GM12878 (cell line): Measurements from ENCODE around the gene SLC16A10. TPM values are rescaled to one million over a fixed set of nuclear protein-coding genes. Genes with fewer than 3 reads are reported as not detected.

ENCODE experiments used
- ATAC-seq: fragments of 200-7000 bp; cut with Tn5 transposase; 3 replicates; pipeline ENCODE4 v1.9.1; 2020; ENCODE audit warnings: mild to moderate bottlenecking, moderate library complexity
- BruUV-seq: library from RNA; stranded (reverse); fragments of 400-500 nt; replicated peaks from 2 replicates; lab custom pipeline; 2021; lab: Mats Ljungman, UMichigan
- CTCF ChIA-PET: fragments of 300-600 bp; sonication (Branson Sonifier 250); formaldehyde crosslinking; extraction: SDS; loops from one replicate; lab custom pipeline; 2021; ENCODE audit warnings: inconsistent platforms; lab: Yijun Ruan, JAX
- POLR2A ChIA-PET: fragments of 350-600 bp; formaldehyde crosslinking; extraction: SDS; loops from one replicate; lab custom pipeline; 2021; ENCODE audit warnings: inconsistent platforms; lab: Charles Lee
- RAD21 ChIA-PET: fragments of 300-600 bp; sonication (Branson Sonifier 250); formaldehyde crosslinking; loops from one replicate; lab custom pipeline; 2023; ENCODE audit warnings: antibody characterized with exemption; ENCODE audit not compliant: unreplicated experiment; lab: Charles Lee
- SMC1A ChIA-PET: fragments of 300-600 bp; sonication (Branson Sonifier 250); formaldehyde crosslinking; loops from one replicate; lab custom pipeline; 2023; ENCODE audit not compliant: unreplicated experiment, uncharacterized antibody; lab: Charles Lee
- DNase-seq: peaks from one replicate; pipeline ENCODE4 v3.0.0-alpha.2; 2011; ENCODE audit warnings: low read depth, low spot score
- FAIRE-seq: peaks from 3 replicates; lab custom pipeline; 2011; peaks lifted over from hg19 to GRCh38; lab: Jason Lieb, UNC
- H2AFZ ChIP-seq: 2 replicates; pipeline ENCODE4 v1.6.0; 2011; ENCODE audit warnings: low read depth, low read length, control low read depth; ENCODE audit not compliant: control insufficient read depth
- H3K27ac ChIP-seq: 2 replicates; pipeline ENCODE4 v1.5.1; 2011; ENCODE audit warnings: control low read depth; ENCODE audit not compliant: control insufficient read depth, insufficient read depth
- H3K27me3 ChIP-seq, 2 experiments: replicated peaks in 1 of 2; 2 replicates each; pipeline versions ENCODE4 v1.6.0 to v1.6.1; 2011; ENCODE audit warnings: low read length in 1 of 2; ENCODE audit not compliant: control insufficient read depth in 2 of 2, insufficient read depth in 2 of 2
- H3K36me3 ChIP-seq, 2 experiments: 2 replicates each; pipeline ENCODE4 v1.5.1; 2011; ENCODE audit warnings: low read length in 1 of 2; ENCODE audit not compliant: control insufficient read depth in 2 of 2, insufficient read depth in 2 of 2
- H3K4me1 ChIP-seq: 2 replicates; pipeline ENCODE4 v1.6.1; 2011; ENCODE audit warnings: mild to moderate bottlenecking, low read length, moderate library complexity, mixed read lengths; ENCODE audit not compliant: control insufficient read depth, insufficient read depth
- H3K4me2 ChIP-seq: 2 replicates; pipeline ENCODE4 v1.6.0; 2011; ENCODE audit warnings: control low read depth; ENCODE audit not compliant: control insufficient read depth, insufficient read depth
- H3K4me3 ChIP-seq: fragments of 200-600 bp; sonication (generic); 2 replicates; pipeline ENCODE4 v1.5.1; 2016
- H3K79me2 ChIP-seq: 2 replicates; pipeline ENCODE4 v1.6.0; 2011; ENCODE audit warnings: low read length; ENCODE audit not compliant: control insufficient read depth, insufficient read depth
- H3K9ac ChIP-seq: 2 replicates; pipeline ENCODE4 v1.8.0; 2011; ENCODE audit warnings: low read length, control low read depth, mixed read lengths; ENCODE audit not compliant: control insufficient read depth, insufficient read depth
- H3K9me3 ChIP-seq: replicated peaks from 3 replicates; pipeline ENCODE4 v1.5.1; 2011; ENCODE audit warnings: mild to moderate bottlenecking, low read length; ENCODE audit not compliant: control insufficient read depth, insufficient read depth
- H4K20me1 ChIP-seq: 2 replicates; pipeline ENCODE4 v1.6.0; 2011; ENCODE audit not compliant: control insufficient read depth, insufficient read depth
- CEBPB ChIP-seq, 2 experiments: fragments of 150-350 bp in 1 of 2; IDR thresholded peaks; 2 replicates each; pipeline ENCODE4 v1.6.1; 2012 to 2014; ENCODE audit warnings: low read depth in 2 of 2, low read length in 2 of 2, borderline replicate concordance in 1 of 2, inconsistent platforms in 1 of 2
- E4F1 ChIP-seq: fragments of 450-650 bp; IDR thresholded peaks from 2 replicates; pipeline ENCODE4 v1.6.1; 2018; ENCODE audit warnings: borderline replicate concordance, mild to moderate bottlenecking; ENCODE audit not compliant: partially characterized antibody
- EED ChIP-seq: sonication (generic); IDR thresholded peaks from 2 replicates; pipeline ENCODE4 v1.6.1; 2016; ENCODE audit warnings: antibody characterized with exemption, low read depth
- EP300 ChIP-seq, 2 experiments: fragments of 150-350 bp in 1 of 2; IDR thresholded peaks; 2 replicates each; pipeline ENCODE4 v1.6.1; 2011 to 2012; ENCODE audit warnings: low read depth in 2 of 2, low read length in 2 of 2, borderline replicate concordance in 1 of 2, improper control_type of control experiment in 1 of 2, inconsistent platforms in 1 of 2; ENCODE audit not compliant: control insufficient read depth in 1 of 2
- ETV6 ChIP-seq, 2 experiments: fragments of 450-650 bp in 1 of 2; IDR thresholded peaks in 1 of 2; conservative IDR thresholded peaks in 1 of 2; 2 replicates each; pipeline ENCODE4 v1.6.1; 2014; ENCODE audit warnings: antibody characterized with exemption in 1 of 2, borderline replicate concordance in 1 of 2, low read depth in 1 of 2, mild to moderate bottlenecking in 1 of 2, moderate library complexity in 1 of 2
- GATAD2B ChIP-seq: fragments of 450-650 bp; conservative IDR thresholded peaks from 2 replicates; pipeline ENCODE4 v1.6.1; 2017; ENCODE audit warnings: low read depth, mild to moderate bottlenecking, moderate library complexity
- PBX3 ChIP-seq: IDR thresholded peaks from 2 replicates; pipeline ENCODE4 v1.6.1; 2011; ENCODE audit warnings: mild to moderate bottlenecking, low read depth, low read length, moderate library complexity; ENCODE audit not compliant: insufficient replicate concordance
- RB1 ChIP-seq: fragments of 450-650 bp; formaldehyde crosslinking; IDR thresholded peaks from 2 replicates; pipeline ENCODE4 v1.6.1; 2017; ENCODE audit warnings: mild to moderate bottlenecking, borderline replicate concordance
- RBBP5 ChIP-seq: fragments of 200-600 bp; sonication (generic); conservative IDR thresholded peaks from 2 replicates; pipeline ENCODE4 v1.6.1; 2016
- SIN3A ChIP-seq: IDR thresholded peaks from 2 replicates; pipeline ENCODE4 v1.6.1; 2012; ENCODE audit warnings: low read depth, low read length, improper control_type of control experiment
- STAT3 ChIP-seq: IDR thresholded peaks from 2 replicates; pipeline ENCODE4 v1.6.1; 2011; ENCODE audit warnings: low read depth, low read length, improper control_type of control experiment
- WGBS: methylation state at CpG from one replicate; pipeline ENCODE4 v1.1.6; 2016; ENCODE audit warnings: low lambda C conversion rate; ENCODE audit not compliant: insufficient replicate concordance, insufficient coverage; ENCODE audit errors: missing lambda C conversion rate; 5-methylcytosine and 5-hydroxymethylcytosine counted together
- in situ Hi-C: fragments of 300-500 bp; cut with MboI; formaldehyde crosslinking; loops from 9 replicates; pipeline ENCODE4 v1.14.3; 2018; ENCODE audit warnings: mixed read lengths
- intact Hi-C: fragments of 100-400 bp; cut with micrococcal nuclease; formaldehyde crosslinking; loops from one replicate; pipeline ENCODE4 v1.14.2; 2022; ENCODE audit not compliant: unreplicated experiment
- polyA plus RNA-seq, 11 experiments: library from polyadenylated mRNA; depleted of rRNA in 4 of 11; unstranded in 6 of 11; stranded (reverse) in 5 of 11; fragments of >200 nt; fragmentation: Nextera tagmentation in 4 of 11; fragmentation: Illumina TruSeq in 1 of 11; extraction: Ambion mirVana in 4 of 11; extraction: Trizol in 1 of 11; gene quantifications; 1 replicate in 1 of 11; 2 replicates in 10 of 11; pipeline versions ENCODE4 v1.2.1 to v1.2.3, GENCODE V29; 2011 to 2016; ENCODE audit warnings: inconsistent platforms in 2 of 11, missing spikeins in 2 of 11, low read depth in 1 of 11
- total RNA-seq, 4 experiments: library from RNA; depleted of rRNA in 3 of 4; stranded (reverse); fragments of >200 nt in 3 of 4; fragmentation: Illumina TruSeq in 1 of 4; extraction: Trizol in 1 of 4; gene quantifications; 2 replicates each; pipeline versions ENCODE4 v1.2.1 to v1.2.3, GENCODE V29; 2013 to 2021
- TF ChIP-seq, protein P1 (sequence below): IDR thresholded peaks from 2 replicates; pipeline ENCODE4 v1.6.1; 2012; ENCODE audit warnings: mild to moderate bottlenecking, low read depth, low read length
- TF ChIP-seq, protein P2 (sequence below): fragments of 450-650 bp; formaldehyde crosslinking; IDR thresholded peaks from 2 replicates; pipeline ENCODE4 v1.5.0; 2022; ENCODE audit warnings: mild to moderate bottlenecking, missing genetic modification characterization

Gene SLC16A10
- total and polyA plus RNA-seq, 10 of the 15 experiments (the other 5 are each of a cell fraction or from before 2014, with no cell fraction given), result 2.3 to 19.0 (median 8.0) TPM

GRCh38 chr6:111278731-111279130 lies 191.4 kb downstream of the SLC16A10 start:
- no peaks in the 10 kb centered on the region for H4K20me1 ChIP-seq
- DNase-seq (no peak), ATAC-seq (no peak), FAIRE-seq (no peak)
- H3K4me2 ChIP-seq, result no peak overlapping the region
- no peak overlapping the region for H3K27ac ChIP-seq
- ChIA-PET SMC1A (no interaction called here), RAD21 (no interaction called here), CTCF (no interaction called here), POLR2A (no interaction called here)
- no peaks in the 10 kb centered on the region for H3K79me2 ChIP-seq
- H3K36me3 ChIP-seq, result peaks cover 5 to 32% of the 10 kb centered on the region in 2 experiments
- peaks cover 19% of the 10 kb centered on the region for H3K9me3 ChIP-seq
- intact Hi-C loops (no loop called here), in situ Hi-C loops (no loop called here)
- H2AFZ ChIP-seq, result no peak overlapping the region
- BruUV-seq, result no TSS peak
- H3K9ac ChIP-seq, result no peak overlapping the region
- H3K27me3 ChIP-seq, result no peaks in the 10 kb centered on the region
- WGBS, result 88% methylated on average over 2 of the region's 2 CpGs
- H3K4me1 ChIP-seq, result no peaks in the 10 kb centered on the region
- no peak overlapping the region for H3K4me3 ChIP-seq
- TF ChIP-seq, protein P1, sequence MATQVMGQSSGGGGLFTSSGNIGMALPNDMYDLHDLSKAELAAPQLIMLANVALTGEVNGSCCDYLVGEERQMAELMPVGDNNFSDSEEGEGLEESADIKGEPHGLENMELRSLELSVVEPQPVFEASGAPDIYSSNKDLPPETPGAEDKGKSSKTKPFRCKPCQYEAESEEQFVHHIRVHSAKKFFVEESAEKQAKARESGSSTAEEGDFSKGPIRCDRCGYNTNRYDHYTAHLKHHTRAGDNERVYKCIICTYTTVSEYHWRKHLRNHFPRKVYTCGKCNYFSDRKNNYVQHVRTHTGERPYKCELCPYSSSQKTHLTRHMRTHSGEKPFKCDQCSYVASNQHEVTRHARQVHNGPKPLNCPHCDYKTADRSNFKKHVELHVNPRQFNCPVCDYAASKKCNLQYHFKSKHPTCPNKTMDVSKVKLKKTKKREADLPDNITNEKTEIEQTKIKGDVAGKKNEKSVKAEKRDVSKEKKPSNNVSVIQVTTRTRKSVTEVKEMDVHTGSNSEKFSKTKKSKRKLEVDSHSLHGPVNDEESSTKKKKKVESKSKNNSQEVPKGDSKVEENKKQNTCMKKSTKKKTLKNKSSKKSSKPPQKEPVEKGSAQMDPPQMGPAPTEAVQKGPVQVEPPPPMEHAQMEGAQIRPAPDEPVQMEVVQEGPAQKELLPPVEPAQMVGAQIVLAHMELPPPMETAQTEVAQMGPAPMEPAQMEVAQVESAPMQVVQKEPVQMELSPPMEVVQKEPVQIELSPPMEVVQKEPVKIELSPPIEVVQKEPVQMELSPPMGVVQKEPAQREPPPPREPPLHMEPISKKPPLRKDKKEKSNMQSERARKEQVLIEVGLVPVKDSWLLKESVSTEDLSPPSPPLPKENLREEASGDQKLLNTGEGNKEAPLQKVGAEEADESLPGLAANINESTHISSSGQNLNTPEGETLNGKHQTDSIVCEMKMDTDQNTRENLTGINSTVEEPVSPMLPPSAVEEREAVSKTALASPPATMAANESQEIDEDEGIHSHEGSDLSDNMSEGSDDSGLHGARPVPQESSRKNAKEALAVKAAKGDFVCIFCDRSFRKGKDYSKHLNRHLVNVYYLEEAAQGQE, result no peak
- TF ChIP-seq STAT3 (no peak), EP300 (IDR thresholded peaks at IDR 0.05; ENCODE audit: borderline replicate concordance in 1 of 2, control insufficient read depth in 1 of 2, low read depth in 2 of 2, low read length in 2 of 2) (no peak), RB1 (no peak), CEBPB (IDR thresholded peaks at IDR 0.05; ENCODE audit: borderline replicate concordance in 1 of 2, low read depth in 2 of 2, low read length in 2 of 2) (no peak), SIN3A (no peak), EED (no peak), GATAD2B (no peak), ETV6 (conservative IDR thresholded peaks at IDR 0.05 in 1 of 2, IDR thresholded peaks at IDR 0.05 in 1 of 2; ENCODE audit: borderline replicate concordance in 1 of 2, low read depth in 1 of 2) (no peak), PBX3 (no peak), RBBP5 (no peak), E4F1 (no peak)
- TF ChIP-seq, protein P2, sequence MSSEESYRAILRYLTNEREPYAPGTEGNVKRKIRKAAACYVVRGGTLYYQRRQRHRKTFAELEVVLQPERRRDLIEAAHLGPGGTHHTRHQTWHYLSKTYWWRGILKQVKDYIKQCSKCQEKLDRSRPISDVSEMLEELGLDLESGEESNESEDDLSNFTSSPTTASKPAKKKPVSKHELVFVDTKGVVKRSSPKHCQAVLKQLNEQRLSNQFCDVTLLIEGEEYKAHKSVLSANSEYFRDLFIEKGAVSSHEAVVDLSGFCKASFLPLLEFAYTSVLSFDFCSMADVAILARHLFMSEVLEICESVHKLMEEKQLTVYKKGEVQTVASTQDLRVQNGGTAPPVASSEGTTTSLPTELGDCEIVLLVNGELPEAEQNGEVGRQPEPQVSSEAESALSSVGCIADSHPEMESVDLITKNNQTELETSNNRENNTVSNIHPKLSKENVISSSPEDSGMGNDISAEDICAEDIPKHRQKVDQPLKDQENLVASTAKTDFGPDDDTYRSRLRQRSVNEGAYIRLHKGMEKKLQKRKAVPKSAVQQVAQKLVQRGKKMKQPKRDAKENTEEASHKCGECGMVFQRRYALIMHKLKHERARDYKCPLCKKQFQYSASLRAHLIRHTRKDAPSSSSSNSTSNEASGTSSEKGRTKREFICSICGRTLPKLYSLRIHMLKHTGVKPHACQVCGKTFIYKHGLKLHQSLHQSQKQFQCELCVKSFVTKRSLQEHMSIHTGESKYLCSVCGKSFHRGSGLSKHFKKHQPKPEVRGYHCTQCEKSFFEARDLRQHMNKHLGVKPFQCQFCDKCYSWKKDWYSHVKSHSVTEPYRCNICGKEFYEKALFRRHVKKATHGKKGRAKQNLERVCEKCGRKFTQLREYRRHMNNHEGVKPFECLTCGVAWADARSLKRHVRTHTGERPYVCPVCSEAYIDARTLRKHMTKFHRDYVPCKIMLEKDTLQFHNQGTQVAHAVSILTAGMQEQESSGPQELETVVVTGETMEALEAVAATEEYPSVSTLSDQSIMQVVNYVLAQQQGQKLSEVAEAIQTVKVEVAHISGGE (CRISPR knock-in tag), result no peak
